Adrenal gland (tissue), 12 donors: Measurements from ENCODE around the gene COL6A1. TPM values are rescaled to one million over a fixed set of nuclear protein-coding genes. Genes with fewer than 3 reads are reported as not detected.
A peak's percentile ranks its signal among the peaks of the same experiment; 100 is the strongest.

ENCODE experiments used
- DNase-seq, 7 donors: peaks; one replicate each; pipeline ENCODE4 v3.0.0-alpha.2; 2019 to 2020
- H3K27ac ChIP-seq, 5 donors: fragments of 200-600 bp; sonication (generic) in 4 of 5; 1 replicate in 3 of 5; 2 replicates in 2 of 5; pipeline versions ENCODE4 v1.5.1 to v1.8.0; 2016 to 2020; ENCODE audit warnings: mild to moderate bottlenecking in 1 of 5
- H3K27me3 ChIP-seq: fragments of 200-600 bp; 2 replicates; pipeline ENCODE4 v1.8.0; 2021
- H3K36me3 ChIP-seq, 2 donors: fragments of 200-600 bp; replicated peaks in 1 of 2; 1 replicate in 1 of 2; 2 replicates in 1 of 2; pipeline versions ENCODE4 v1.5.1 to v1.8.0; 2018 to 2022
- H3K4me1 ChIP-seq, 2 donors: fragments of 200-600 bp; replicated peaks in 1 of 2; 1 replicate in 1 of 2; 2 replicates in 1 of 2; pipeline versions ENCODE4 v1.5.1 to v1.8.0; 2018 to 2021
- H3K4me3 ChIP-seq, 4 donors: fragments of 200-600 bp; sonication (generic) in 3 of 4; one replicate each; pipeline ENCODE4 v1.5.1; 2016 to 2018
- H3K9me3 ChIP-seq, 3 donors: fragments of 200-600 bp; sonication (generic) in 1 of 3; replicated peaks in 1 of 3; 1 replicate in 2 of 3; 2 replicates in 1 of 3; pipeline versions ENCODE4 v1.5.1 to v1.8.0; 2016 to 2021
- CTCF ChIP-seq, 6 experiments: fragments of 450-650 bp in 4 of 6; fragments of 200-600 bp in 2 of 6; sonication (generic) in 1 of 6; IDR thresholded peaks; 1 replicate in 5 of 6; 2 replicates in 1 of 6; pipeline versions ENCODE4 v1.5.1 to v1.8.0; 2016 to 2021; ENCODE audit warnings: antibody characterized with exemption in 6 of 6, mild to moderate bottlenecking in 2 of 6, moderate library complexity in 1 of 6
- POLR2A ChIP-seq, 2 donors: fragments of 450-650 bp; IDR thresholded peaks; one replicate each; pipeline ENCODE4 v1.6.1; 2017; ENCODE audit warnings: antibody characterized with exemption in 2 of 2, mild to moderate bottlenecking in 2 of 2, moderate library complexity in 1 of 2
- WGBS, 4 donors: extraction: QIAGEN DNeasy Blood & Tissue Kit in 2 of 4; methylation state at CpG; one replicate each; pipeline versions ENCODE4 v1.1.5 to v1.1.7; 2013 to 2017; 5-methylcytosine and 5-hydroxymethylcytosine counted together
- intact Hi-C, 2 donors: fragments of 100-400 bp; cut with DNase I; formaldehyde crosslinking; loops; one replicate each; pipeline versions ENCODE4 v1.14.1 to v1.15.0; 2022 to 2023
- polyA plus RNA-seq, 3 donors: library from polyadenylated mRNA; stranded (reverse); fragments of 200-250 nt in 2 of 3; fragments of 350-450 nt in 1 of 3; fragmentation: Illumina TruSeq in 1 of 3; extraction: RNeasy Lipid Tissue Mini Kit (QIAGEN cat#74804) in 1 of 3; gene quantifications; one replicate each; pipeline ENCODE4 v1.2.3, GENCODE V29; 2013 to 2014
- total RNA-seq, 9 donors: library from RNA; depleted of rRNA in 4 of 9; stranded (reverse); fragments of >200 nt in 4 of 9; fragments of 120-200 nt in 1 of 9; fragmentation: NEBNext Ultra II Directional in 1 of 9; extraction: Animal tissue kit (Norgen Biotek cat#: 25700) in 1 of 9; gene quantifications; one replicate each; pipeline versions ENCODE4 v1.1.0 to v1.2.4, GENCODE V29; 2013 to 2023
- donor health status: healthy with polysubstance abuse.
- donor health status: Bipolar disorder and iron deficiency.
- donor health status: DM: yes; HTN: yes; CAD: no.
- donor health status: DM: no; HTN: no; CAD: no.
- donor health status: DM: no; HTN: no; CAD: no.
- donor health status: DM: yes; HTN: yes; CAD: no.

The COL6A1 gene
- total and polyA plus RNA-seq, 12 donors = 22.3 to 490 (median 151) TPM

DNA sequence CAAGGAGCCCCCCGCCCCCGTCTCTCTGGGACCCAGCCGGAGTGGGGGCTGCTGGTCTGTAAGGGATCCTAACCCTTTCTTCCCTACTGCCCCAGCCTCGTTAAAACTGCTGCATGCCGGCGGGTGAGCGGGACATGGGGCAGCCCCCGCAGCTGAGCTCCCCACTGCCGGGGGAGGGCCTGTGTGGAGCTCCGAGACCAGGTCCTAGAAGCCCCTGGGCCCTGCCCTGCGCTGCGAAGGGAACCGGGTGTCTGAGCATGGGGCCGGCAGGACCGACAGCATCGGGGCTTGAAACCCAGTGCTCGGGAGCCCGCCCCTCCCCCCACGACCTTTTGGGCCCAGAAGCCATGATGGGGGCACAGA, 9.2 kb upstream of the COL6A1 start:
- TF ChIP-seq CTCF (IDR thresholded peaks at IDR 0.05) (no peak), POLR2A (IDR thresholded peaks at IDR 0.05) (no peak)
- Histone ChIP-seq H3K4me1 (peaks cover 13 to 33% of the 10 kb centered on the region in 2 donors), H3K36me3 (no peaks in the 10 kb centered on the region), H3K27me3 (no peaks in the 10 kb centered on the region), H3K27ac (peak overlapping the region in 4 of 5 donors; percentile 51 to 93 (median 72)), H3K4me3 (no peak overlapping the region), H3K9me3 (no peaks in the 10 kb centered on the region)
- DNase-seq = no peak
- WGBS, 4 donors = 51 to 55% (median 54%) methylated on average over 13 to 19 of the region's 19 CpGs
- intact Hi-C loops = loop anchor here in 1 of 2 donors (10.0 kb wide), 1 partner anchor 122 kb away; the partner anchor contains the start of gene COL6A2

DNA sequence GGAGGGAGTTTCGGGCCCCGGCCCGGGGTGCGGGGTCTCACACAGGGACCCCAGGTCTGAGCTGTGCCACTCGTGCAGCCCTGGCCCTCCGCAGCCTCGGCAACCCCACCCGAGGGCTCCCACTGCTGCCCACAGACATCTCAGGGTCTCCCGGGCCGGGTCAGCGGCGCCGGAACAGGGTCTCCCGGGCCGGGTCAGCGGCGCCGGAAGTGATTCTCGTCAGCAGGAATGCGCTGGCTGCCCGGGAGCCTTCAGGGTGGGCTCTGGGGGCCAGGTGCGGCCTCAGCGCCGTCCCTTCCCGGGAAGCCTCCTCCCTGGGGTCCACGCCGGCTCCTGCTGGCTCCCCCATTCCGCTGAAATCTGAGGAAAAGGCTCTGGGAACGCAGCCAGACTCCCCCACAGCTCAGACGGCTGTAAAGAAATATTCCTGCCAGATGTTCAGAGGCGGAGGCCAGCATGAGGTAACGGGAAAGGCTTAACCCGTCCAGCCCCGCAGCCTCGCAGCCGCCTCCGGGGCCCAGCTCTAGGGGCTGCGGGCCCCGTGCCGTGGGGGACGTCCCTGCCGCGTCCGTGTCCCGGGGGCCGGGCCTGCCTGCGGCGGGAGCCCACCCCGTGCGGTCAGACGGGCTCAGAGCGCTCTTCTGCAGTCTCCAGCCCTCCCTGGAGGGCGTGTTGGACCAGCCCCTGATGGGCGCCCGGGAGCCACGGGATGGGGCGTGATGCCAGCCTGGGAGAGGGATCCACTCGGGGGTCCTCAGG, 8.7 kb upstream of the COL6A1 start:
- TF ChIP-seq CTCF (IDR thresholded peaks at IDR 0.05) (no peak), POLR2A (IDR thresholded peaks at IDR 0.05) (no peak)
- WGBS, 4 donors = 2 to 14% (median 11%) methylated on average over 7 to 58 of the region's 58 CpGs; no CpG with 5 or more reads in 1 of the 4 donors
- Histone ChIP-seq H3K27ac (peak overlapping the region in 4 of 5 donors; percentile 51 to 93 (median 72)), H3K36me3 (no peaks in the 10 kb centered on the region), H3K4me1 (peaks cover 13 to 33% of the 10 kb centered on the region in 2 donors), H3K9me3 (no peaks in the 10 kb centered on the region), H3K4me3 (peak overlapping the region in 2 of 4 donors; percentile 32 to 63), H3K27me3 (no peaks in the 10 kb centered on the region)
- DNase-seq = peak in 6 of 7 donors; percentile 37 to 74 (median 60)
- intact Hi-C loops = loop anchor here in 1 of 2 donors (10.0 kb wide), 1 partner anchor 122 kb away; the partner anchor contains the start of gene COL6A2

DNA sequence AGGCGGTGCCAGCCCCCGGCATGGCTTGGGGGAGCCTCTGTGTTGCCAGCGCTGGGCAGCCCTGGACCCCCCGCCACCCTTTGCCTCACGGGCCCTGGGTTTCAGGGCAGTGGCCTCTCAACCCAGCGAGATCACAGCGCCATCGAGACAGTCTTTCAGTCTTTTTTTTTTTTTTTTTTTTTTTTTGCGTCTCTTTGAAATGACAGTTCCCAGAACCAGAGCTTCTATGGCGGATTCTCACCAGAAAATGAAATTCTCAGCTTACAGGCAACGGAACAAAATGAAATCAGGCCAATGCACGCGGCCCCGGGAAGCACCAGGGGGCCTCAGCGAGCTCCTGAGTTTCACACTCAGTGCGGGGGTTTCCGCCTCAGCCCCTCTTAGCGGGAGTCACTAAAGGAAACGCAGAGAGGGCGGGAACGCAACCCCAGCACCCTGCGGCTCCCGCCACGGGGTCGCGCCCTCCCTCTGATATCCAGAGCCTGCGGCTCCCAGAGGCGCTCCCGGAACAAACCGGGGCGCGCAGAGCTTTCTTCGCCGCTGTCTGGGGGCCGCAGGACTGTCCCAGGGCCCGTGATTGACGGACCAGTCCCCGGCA, 8.0 kb upstream of the COL6A1 start:
- intact Hi-C loops = loop anchor here in 1 of 2 donors (10.0 kb wide), 1 partner anchor 121 kb away; the partner anchor contains the start of gene COL6A2
- 2 to 6% (median 3%) methylated on average over 9 to 38 of the region's 38 CpGs for WGBS, 4 donors
- Histone ChIP-seq H3K27ac (peak overlapping the region in 4 of 5 donors; percentile 51 to 93 (median 85)), H3K9me3 (no peaks in the 10 kb centered on the region), H3K27me3 (no peaks in the 10 kb centered on the region), H3K4me3 (peak overlapping the region; percentile 1 to 63 (median 36)), H3K36me3 (no peaks in the 10 kb centered on the region), H3K4me1 (peaks cover 13 to 33% of the 10 kb centered on the region in 2 donors)
- peak; percentile 63 to 85 (median 74) for DNase-seq
- TF ChIP-seq CTCF (IDR thresholded peaks at IDR 0.05) (peak; percentile 26 to 62 (median 53)), POLR2A (IDR thresholded peaks at IDR 0.05) (no peak)
